Measurements from ENCODE around the gene PPFIBP1.

GRCh38 chr12:27589419-27589818 lies 65.4 kb downstream of the PPFIBP1 start:
- no peak for TF ChIP-seq CTCF (IDR thresholded peaks at IDR 0.05)
- TF ChIP-seq POLR2AphosphoS5 (IDR thresholded peaks at IDR 0.05; ENCODE audit: low read depth, low read length), result no peak
- no peak for TF ChIP-seq REST (IDR thresholded peaks at IDR 0.05; ENCODE audit: insufficient read depth in 1 of 2, low read depth in 2 of 2, low read length in 1 of 2)
- TF ChIP-seq TCF7L2 (IDR thresholded peaks at IDR 0.05; ENCODE audit: low read depth, low read length), result no peak
- TF ChIP-seq SIN3A (IDR thresholded peaks at IDR 0.05; ENCODE audit: borderline replicate concordance, insufficient read depth, low read depth, low read length), result no peak
